ENCODE measurements around the gene KRT75. TPM values are rescaled to one million over a fixed set of nuclear protein-coding genes. Genes with fewer than 3 reads are reported as not detected.

Gene KRT75
- polyA plus RNA-seq, 10 donors = 0.25 TPM; not detected in 9

- peak in 1 of 3 donors; percentile 47 for DNase-seq
These were observed 6.7 kb upstream of the KRT75 start for GRCh38 chr12:52440821-52441319.

DNA sequence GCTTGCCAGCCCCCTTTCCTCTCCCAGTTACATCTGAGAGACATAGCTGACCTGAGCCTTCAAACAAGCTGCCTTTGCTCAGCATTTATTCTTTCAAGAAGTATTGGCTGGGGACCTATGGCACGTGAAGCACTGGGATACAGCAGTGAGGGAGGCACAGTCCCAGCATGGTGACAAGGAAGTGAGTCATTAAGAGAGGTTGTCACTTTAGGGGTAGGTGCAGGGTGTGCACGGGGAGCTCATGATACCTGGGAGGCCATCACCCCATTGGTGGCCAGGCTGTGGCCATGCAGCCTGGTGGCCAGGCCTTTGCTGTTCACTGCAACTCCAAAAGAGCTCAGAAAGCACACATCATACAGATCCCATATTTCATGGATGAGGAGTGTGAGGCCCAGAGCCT lies 5.7 kb upstream of the KRT75 start:
- no peak for DNase-seq

DNA sequence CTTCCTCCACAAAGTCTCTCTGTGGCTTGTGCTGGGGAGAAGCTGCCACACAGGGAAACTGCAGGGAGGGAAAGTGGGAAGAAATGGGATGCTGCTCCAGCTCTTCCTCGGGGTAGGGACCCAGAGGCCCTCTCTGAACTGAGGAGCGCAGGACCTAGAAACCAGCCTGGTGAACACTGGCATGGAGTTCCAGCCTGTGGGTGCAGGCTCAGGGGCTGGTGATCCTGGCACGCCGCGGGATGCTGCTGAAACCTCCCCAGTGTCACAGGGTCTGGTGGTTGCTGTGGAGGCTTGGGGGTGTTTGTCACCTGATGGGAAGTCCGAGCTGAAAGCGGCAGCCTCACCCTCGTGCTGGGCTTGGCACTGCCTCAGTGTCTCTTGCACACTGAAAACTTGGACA lies 5.2 kb upstream of the KRT75 start:
- DNase-seq = no peak

GRCh38 chr12:52438305-52439301 lies 4.4 kb upstream of the KRT75 start:
- no peak for DNase-seq

DNA sequence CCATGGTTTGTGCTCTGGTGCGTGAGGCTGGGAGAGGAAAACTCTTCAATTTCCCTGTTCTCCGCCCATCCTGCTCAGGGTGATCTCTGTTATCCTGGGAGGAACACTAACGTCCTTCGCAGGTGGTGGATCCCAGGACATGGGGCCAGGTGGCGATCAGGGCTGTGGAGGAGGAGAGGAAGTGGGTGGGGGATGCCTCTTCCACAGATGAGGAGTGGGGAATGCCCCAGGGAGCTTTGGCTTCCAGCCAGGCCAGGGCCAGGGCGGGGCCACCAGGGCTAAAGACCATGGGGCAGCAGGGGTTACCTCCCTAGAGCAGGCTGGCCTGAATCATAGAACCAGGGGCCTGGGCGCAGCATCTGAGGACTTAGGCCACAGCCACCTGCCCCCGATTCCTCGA lies 3.3 kb upstream of the KRT75 start:
- no peak for DNase-seq

GRCh38 chr12:52436828-52437474 lies 2.8 kb upstream of the KRT75 start:
- DNase-seq = no peak

GRCh38 chr12:52436000-52436827 lies 2.0 kb upstream of the KRT75 start:
- no peak for DNase-seq

- no peak for DNase-seq
These were observed 1.5 kb upstream of the KRT75 start for GRCh38 chr12:52435659-52435999.

DNA sequence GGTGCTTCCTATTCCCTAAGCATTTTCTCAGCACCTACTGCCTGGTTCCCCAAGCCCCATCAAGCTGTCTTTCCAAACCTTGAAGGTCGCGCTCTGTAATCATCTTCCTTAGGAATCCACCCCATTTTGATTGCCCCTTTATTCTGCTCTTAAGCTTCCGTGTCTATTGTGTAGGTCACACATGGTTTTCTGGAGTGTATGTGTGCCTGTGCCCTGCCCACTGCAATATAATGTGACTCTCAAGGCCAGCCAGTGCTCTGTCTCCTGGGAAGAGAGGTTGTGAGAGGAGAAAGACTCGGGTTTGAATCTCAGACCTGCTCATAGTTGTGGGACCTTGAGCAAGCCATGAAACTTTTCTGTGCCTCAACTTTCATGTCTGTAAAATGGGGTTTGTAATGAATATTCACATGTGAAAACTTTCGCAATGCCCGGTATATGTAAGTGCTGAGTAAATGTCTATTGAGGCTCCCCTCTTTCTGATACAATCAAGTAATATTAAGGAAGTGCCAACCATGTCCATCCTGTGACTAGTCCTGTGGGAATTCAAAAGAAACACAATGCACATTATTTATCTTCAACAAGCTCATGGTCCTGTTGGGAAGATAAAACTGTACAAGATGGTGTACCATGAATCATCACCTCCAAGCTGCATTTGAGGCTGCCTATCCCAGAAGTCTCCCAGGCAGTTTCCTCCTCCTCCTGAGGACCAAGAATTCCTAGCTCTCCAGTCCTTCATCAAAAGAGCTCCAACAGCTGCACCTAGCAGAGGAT lies 774 bp upstream of the KRT75 start:
- DNase-seq = no peak

GRCh38 chr12:52433501-52434080 lies 580 bp downstream of the KRT75 start:
- DNase-seq = no peak

- DNase-seq = no peak
These were observed 1.5 kb downstream of the KRT75 start for GRCh38 chr12:52432559-52433207.

- DNase-seq = no peak
These were observed 6.0 kb downstream of the KRT75 start for GRCh38 chr12:52428121-52428520.

DNA sequence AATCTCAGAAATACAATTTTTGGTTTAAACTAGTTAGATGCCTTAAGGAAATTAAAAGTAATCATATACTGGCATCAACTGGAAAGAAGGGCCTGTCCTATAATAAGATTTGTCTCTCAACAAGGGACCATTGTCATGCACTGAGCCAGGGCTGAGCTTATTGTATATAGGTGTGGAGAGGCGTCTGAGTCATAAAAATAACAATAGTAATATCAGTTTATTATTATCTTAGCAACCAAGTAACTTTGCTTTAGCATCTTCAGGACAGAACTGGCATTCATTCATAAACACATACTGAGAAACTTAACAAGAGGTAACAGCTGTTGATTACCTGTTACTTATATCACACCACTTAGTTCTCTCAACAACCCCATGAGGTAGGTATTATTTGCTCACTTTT lies 7.1 kb downstream of the KRT75 start:
- no peak for DNase-seq

DNA sequence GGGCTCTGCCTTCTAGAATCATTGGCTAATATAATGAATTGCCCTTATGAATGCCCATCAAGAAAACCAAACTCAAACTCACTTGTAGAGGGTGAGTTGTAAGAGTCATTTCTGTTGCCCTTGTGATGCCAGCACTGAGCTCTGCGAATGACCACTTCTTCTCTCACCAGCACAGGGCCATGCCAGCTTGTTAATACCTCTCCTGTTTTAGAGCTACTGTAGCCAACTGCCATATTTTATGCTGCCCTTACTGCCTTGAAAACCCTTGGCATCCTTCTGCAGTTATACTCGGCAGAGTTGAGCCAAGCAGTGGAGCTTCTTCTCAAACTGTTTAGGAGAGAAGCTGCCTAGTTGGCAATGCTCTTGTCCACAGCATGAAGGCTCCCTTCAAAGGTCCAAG lies 8.1 kb downstream of the KRT75 start:
- no peak for DNase-seq

DNA sequence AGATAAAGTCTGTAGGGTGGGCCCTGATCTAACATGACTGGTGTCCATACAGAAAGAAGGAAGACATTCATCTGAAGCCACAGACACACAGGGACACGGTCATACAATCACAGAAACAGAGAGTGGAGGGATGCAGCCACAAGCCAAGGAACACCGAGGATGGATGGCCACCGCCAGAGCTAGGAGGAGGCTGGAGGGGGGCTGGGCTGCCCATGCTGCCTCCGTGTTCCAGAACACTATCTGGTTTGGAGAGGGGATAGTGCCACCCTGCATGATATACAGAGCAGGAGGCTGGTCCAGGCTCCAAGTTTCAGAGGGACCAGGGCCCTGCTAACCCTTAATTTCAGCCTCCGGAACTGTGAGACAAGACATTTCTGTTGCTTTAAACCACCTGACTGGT lies 8.7 kb downstream of the KRT75 start:
- DNase-seq = no peak

DNA sequence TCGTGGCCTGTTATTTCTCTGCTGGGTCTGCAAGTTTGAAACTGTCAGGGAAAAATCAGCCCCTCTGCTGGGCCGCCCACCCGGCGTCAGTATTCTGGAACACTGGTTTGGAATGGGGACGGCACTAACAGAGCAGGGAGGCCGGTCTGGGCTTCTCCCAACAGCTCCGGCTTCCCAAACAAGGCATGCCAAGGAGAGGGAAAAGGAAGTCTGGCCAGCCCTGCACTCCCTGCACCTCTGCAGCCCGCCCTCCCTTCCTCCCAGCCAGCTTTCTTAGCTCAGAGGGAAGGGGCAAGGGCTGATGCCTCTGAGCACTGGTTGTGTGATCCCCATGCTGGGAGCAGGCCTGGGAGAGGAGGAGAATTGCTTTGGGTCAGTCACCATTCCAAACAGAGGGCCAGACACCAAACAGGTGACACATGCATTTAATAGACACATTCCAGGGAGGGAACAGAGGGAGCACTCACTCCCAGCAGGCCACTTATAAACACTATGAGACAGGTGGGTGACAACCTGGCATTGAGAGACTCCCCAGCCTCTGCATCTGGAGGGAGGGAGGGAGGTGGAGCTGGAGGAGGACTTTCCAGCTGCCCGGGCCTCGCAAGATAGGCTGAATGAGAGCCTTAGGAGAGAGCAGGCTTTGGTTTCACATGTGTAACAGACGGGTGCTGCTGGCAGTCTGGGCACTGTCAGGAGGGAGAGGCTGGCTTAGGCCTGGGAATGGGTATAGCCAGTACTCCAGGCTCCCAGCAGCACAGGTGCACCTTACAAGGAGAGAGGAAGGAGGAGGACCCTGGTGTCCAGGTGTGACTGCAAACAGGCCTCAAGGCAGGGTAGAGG lies 10.3 kb downstream of the KRT75 start:
- peak in 2 of 3 donors; percentile 10 to 33 for DNase-seq

DNA sequence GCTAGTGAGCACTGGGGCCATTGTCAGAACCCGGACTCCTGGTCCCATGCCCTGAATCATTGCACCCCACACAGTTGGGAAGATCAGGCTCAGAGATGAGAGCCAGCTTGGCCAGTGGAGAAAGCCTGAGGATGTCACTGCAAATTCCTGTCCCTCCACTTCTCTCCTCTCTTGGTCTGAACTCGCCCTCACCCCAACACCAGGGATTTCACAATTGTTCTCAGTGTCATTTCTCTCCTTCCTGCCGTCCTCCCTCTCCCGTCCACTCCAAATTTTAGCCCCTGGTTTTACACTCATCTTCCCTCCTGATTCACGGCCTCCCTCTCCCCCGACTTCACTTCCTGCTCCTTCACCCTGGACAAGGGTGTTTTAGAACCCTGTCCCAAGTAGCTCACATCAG lies 11.1 kb downstream of the KRT75 start:
- peak in 1 of 3 donors; percentile 13 for DNase-seq

- DNase-seq = no peak
These were observed 14.5 kb downstream of the KRT75 start for GRCh38 chr12:52419656-52420055.

DNA sequence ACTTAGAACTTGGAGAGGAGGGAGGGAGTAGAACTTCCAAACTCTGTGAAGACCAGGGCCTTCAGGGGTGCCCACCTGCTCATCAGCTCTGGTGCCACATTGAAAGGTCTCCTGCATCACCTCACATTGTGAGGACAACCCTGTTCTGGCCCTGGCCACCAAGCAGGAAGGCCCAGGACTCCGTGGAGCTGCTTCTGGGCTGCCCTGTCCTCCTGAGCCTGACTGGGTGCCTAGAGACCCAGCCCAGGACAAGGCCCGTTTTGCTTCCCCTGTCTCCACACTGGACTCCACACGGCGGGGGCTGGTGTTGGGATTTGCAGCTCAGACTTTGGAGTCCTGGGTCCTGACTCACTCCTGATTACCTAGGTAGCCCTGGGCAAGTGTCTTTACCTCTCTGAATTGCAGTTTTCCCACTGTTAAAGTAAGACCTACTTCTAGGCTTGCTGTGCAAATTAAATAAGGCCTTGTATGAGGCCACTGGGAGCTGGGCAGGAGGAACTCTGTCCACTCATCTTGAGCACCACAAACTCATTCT lies 15.5 kb downstream of the KRT75 start:
- DNase-seq = no peak
